Fibroblast of pulmonary artery (primary cell): ENCODE data around the gene CRY1.
"Not testable (repeated sequence)": the region's sequence is repeated elsewhere in the genome, so short reads cannot be mapped to it uniquely, and the experiment has no call there.

Experiments used
- DNase-seq: peaks from one replicate; pipeline ENCODE4 v3.0.0-alpha.2; 2010; ENCODE audit warnings: low read depth
- H3K4me3 ChIP-seq: replicated peaks from 2 replicates; pipeline ENCODE4 v1.5.1; 2011; ENCODE audit warnings: low read depth, mild to moderate bottlenecking, control low read depth, low read length, moderate library complexity
- CTCF ChIP-seq: IDR thresholded peaks from 2 replicates; pipeline ENCODE4 v1.5.1; 2011; ENCODE audit warnings: mild to moderate bottlenecking, control low read depth, low read length, inconsistent platforms; ENCODE audit errors: missing control alignments

The CRY1 gene

GRCh38 chr12:107026806-107027635 is 66.3 kb downstream of the CRY1 start:
- TF ChIP-seq CTCF = no peak
- no peak for DNase-seq
- no peak overlapping the region for H3K4me3 ChIP-seq

GRCh38 chr12:107026356-107026755 is 67.0 kb downstream of the CRY1 start:
- H3K4me3 ChIP-seq, DNase-seq: not testable (repeated sequence)

- H3K4me3 ChIP-seq = no peak overlapping the region
- no peak for DNase-seq
These were observed 67.7 kb downstream of the CRY1 start for GRCh38 chr12:107025671-107026070.

GRCh38 chr12:107019546-107019945 is 73.8 kb downstream of the CRY1 start:
- H3K4me3 ChIP-seq = no peak overlapping the region
- no peak for DNase-seq
- no peak for TF ChIP-seq CTCF

More at GRCh38 chr12:107025671-107026070, 67.7 kb downstream of the CRY1 start:
- TF ChIP-seq CTCF = no peak

- DNase-seq = no peak
- H3K4me3 ChIP-seq = no peak overlapping the region
- TF ChIP-seq CTCF = no peak
These were observed 76.3 kb downstream of the CRY1 start for GRCh38 chr12:107017042-107017441.

GRCh38 chr12:107014055-107014454 is 79.3 kb downstream of the CRY1 start:
- DNase-seq = no peak
- H3K4me3 ChIP-seq = no peak overlapping the region
- TF ChIP-seq CTCF = no peak

- H3K4me3 ChIP-seq = no peak overlapping the region
- no peak for DNase-seq
- no peak for TF ChIP-seq CTCF
These were observed 80.5 kb downstream of the CRY1 start for GRCh38 chr12:107012736-107013425.
